ENCODE data around the gene KCNJ16.
"Not testable (repeated sequence)": the region's sequence is repeated elsewhere in the genome, so short reads cannot be mapped to it uniquely, and the experiment has no call there.

KCNJ16 gene

DNA sequence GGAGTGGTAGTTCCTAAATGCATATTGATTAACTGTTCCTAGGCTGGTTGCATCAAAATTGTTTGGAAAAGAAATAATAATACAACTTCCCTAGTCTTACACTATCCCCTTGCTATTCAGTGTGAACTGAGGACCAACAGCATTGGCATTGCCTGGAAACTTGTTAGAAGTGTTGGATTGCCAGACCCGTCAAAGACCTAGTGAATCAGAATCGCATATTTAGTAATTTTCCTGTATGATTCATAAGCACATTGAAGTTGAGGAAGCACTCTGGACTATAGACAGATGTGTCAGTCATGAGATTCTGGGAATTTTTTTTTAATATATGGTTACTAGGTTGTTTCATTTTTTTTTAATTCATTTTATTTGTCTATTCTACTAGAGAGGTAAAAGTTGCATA is 34.7 kb upstream of the KCNJ16 start:
- Histone ChIP-seq H3K36me3 (ENCODE audit: control insufficient read depth, low read length) (no peaks in the 10 kb centered on the region), H3K9me3 (ENCODE audit: control insufficient read depth, insufficient read depth, low read length) (no peaks in the 10 kb centered on the region), H3K4me1 (ENCODE audit: control insufficient read depth, low read length) (no peaks in the 10 kb centered on the region), H3K79me2 (ENCODE audit: control insufficient read depth, low read length) (no peaks in the 10 kb centered on the region), H3K4me2 (ENCODE audit: low read length) (no peak overlapping the region), H3K27me3 (ENCODE audit: control insufficient read depth, low read length) (no peaks in the 10 kb centered on the region), H4K20me1 (ENCODE audit: control insufficient read depth, insufficient read depth, low read depth, low read length) (no peaks in the 10 kb centered on the region), H3K4me3 (ENCODE audit: low read length) (no peak overlapping the region), H3K9me2 (replicated peaks; ENCODE audit: control insufficient read depth, low read length) (no peaks in the 10 kb centered on the region), H3K27ac (ENCODE audit: low read depth, low read length) (no peak overlapping the region), H3F3A (ENCODE audit: control insufficient read depth, insufficient read depth) (no peaks in the 10 kb centered on the region)
- no peak for TF ChIP-seq EZH2phosphoT487 (IDR thresholded peaks at IDR 0.05; ENCODE audit: borderline replicate concordance, low read length)
- TF ChIP-seq, protein P1, sequence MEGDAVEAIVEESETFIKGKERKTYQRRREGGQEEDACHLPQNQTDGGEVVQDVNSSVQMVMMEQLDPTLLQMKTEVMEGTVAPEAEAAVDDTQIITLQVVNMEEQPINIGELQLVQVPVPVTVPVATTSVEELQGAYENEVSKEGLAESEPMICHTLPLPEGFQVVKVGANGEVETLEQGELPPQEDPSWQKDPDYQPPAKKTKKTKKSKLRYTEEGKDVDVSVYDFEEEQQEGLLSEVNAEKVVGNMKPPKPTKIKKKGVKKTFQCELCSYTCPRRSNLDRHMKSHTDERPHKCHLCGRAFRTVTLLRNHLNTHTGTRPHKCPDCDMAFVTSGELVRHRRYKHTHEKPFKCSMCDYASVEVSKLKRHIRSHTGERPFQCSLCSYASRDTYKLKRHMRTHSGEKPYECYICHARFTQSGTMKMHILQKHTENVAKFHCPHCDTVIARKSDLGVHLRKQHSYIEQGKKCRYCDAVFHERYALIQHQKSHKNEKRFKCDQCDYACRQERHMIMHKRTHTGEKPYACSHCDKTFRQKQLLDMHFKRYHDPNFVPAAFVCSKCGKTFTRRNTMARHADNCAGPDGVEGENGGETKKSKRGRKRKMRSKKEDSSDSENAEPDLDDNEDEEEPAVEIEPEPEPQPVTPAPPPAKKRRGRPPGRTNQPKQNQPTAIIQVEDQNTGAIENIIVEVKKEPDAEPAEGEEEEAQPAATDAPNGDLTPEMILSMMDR (IDR thresholded peaks at IDR 0.05; ENCODE audit: low read depth, low read length, poor library complexity, severe bottlenecking) = no peak

DNA sequence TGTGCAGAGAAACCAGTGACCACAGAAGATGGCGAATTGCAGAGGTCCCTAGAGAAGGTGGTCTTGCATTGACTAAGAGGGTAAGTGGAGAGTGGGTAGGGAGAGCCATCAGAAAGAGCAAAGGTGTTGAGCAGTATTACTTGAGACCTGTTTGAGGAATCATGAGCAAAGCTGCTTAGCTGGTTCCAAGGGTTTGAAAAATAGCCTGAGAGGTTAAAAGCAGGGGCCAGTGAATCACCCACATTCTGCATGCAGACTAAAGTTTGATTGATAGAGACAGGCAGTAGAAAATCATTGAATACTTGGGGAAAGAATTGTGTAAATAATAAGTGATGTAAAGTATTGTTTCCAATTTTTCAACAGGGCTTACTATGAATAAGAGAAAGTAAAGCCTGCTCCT is 34.0 kb upstream of the KCNJ16 start:
- no peaks in the 10 kb centered on the region for H4K20me1 ChIP-seq (ENCODE audit: control insufficient read depth, insufficient read depth, low read depth, low read length)
- no peak overlapping the region for H3K27ac ChIP-seq (ENCODE audit: low read depth, low read length)
- H3K9me2 ChIP-seq (replicated peaks; ENCODE audit: control insufficient read depth, low read length) = no peaks in the 10 kb centered on the region
- TF ChIP-seq EZH2phosphoT487 (IDR thresholded peaks at IDR 0.05; ENCODE audit: borderline replicate concordance, low read length) = no peak
- TF ChIP-seq, protein P1 (IDR thresholded peaks at IDR 0.05; ENCODE audit: low read depth, low read length, poor library complexity, severe bottlenecking) = no peak
- H3K79me2 ChIP-seq (ENCODE audit: control insufficient read depth, low read length) = no peaks in the 10 kb centered on the region
- no peaks in the 10 kb centered on the region for H3K36me3 ChIP-seq (ENCODE audit: control insufficient read depth, low read length)
- no peaks in the 10 kb centered on the region for H3K27me3 ChIP-seq (ENCODE audit: control insufficient read depth, low read length)
- H3K9me3 ChIP-seq (ENCODE audit: control insufficient read depth, insufficient read depth, low read length) = no peaks in the 10 kb centered on the region
- no peak overlapping the region for H3K4me2 ChIP-seq (ENCODE audit: low read length)
- no peaks in the 10 kb centered on the region for H3F3A ChIP-seq (ENCODE audit: control insufficient read depth, insufficient read depth)
- H3K4me3 ChIP-seq (ENCODE audit: low read length) = no peak overlapping the region
- no peaks in the 10 kb centered on the region for H3K4me1 ChIP-seq (ENCODE audit: control insufficient read depth, low read length)

DNA sequence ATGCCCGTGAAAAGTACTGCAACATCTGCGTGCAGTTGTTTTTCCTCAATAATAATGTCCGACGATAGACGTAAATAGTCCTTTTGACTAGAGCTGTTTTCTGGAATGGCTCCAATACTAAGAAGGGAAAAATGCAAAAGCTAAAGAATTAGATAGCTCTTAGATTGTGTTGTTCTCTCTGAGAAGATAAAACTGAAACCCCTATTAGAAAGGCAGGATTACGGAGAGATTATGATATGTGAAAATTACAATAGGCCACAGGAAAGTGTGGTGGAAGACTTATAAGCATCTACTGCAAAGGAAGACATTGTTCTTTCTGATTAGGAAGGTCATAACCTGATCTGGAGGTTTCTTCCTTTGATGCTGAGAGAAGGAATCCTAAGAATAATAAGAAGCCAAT is 33.5 kb upstream of the KCNJ16 start:
- Histone ChIP-seq H4K20me1 (ENCODE audit: control insufficient read depth, insufficient read depth, low read depth, low read length) (no peaks in the 10 kb centered on the region), H3K9me3 (ENCODE audit: control insufficient read depth, insufficient read depth, low read length) (no peaks in the 10 kb centered on the region), H3K4me1 (ENCODE audit: control insufficient read depth, low read length) (no peaks in the 10 kb centered on the region), H3K36me3 (ENCODE audit: control insufficient read depth, low read length) (no peaks in the 10 kb centered on the region), H3K27me3 (ENCODE audit: control insufficient read depth, low read length) (no peaks in the 10 kb centered on the region), H3K4me3 (ENCODE audit: low read length) (no peak overlapping the region), H3K27ac (ENCODE audit: low read depth, low read length) (no peak overlapping the region), H3K4me2 (ENCODE audit: low read length) (no peak overlapping the region), H3K9me2 (replicated peaks; ENCODE audit: control insufficient read depth, low read length) (no peaks in the 10 kb centered on the region), H3K79me2 (ENCODE audit: control insufficient read depth, low read length) (no peaks in the 10 kb centered on the region), H3F3A (ENCODE audit: control insufficient read depth, insufficient read depth) (no peaks in the 10 kb centered on the region)
- TF ChIP-seq EZH2phosphoT487 (IDR thresholded peaks at IDR 0.05; ENCODE audit: borderline replicate concordance, low read length) = no peak
- TF ChIP-seq, protein P1 (IDR thresholded peaks at IDR 0.05; ENCODE audit: low read depth, low read length, poor library complexity, severe bottlenecking) = no peak

DNA sequence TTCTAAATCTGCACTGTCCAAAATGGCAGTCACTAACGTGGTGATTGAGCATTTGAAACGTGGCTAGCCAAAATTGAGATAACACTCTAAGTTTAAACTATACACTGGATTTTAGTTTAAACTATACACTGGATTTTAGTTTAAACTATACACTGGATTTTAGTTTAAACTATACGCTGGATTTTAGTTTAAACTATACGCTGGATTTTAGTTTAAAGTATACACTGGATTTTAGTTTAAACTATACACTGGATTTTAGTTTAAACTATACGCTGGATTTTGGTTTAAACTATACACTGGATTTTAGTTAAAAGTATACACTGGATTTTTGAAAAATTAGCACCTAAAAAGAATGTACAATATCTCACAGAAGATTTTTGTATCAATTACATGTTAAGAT is 29.2 kb upstream of the KCNJ16 start:
- H3K36me3 ChIP-seq (ENCODE audit: control insufficient read depth, low read length); H3K27ac ChIP-seq (ENCODE audit: low read depth, low read length); H3F3A ChIP-seq (ENCODE audit: control insufficient read depth, insufficient read depth); H4K20me1 ChIP-seq (ENCODE audit: control insufficient read depth, insufficient read depth, low read depth, low read length); H3K4me2 ChIP-seq (ENCODE audit: low read length); H3K27me3 ChIP-seq (ENCODE audit: control insufficient read depth, low read length); H3K79me2 ChIP-seq (ENCODE audit: control insufficient read depth, low read length); H3K4me1 ChIP-seq (ENCODE audit: control insufficient read depth, low read length); H3K9me2 ChIP-seq (replicated peaks; ENCODE audit: control insufficient read depth, low read length); H3K9me3 ChIP-seq (ENCODE audit: control insufficient read depth, insufficient read depth, low read length); H3K4me3 ChIP-seq (ENCODE audit: low read length): not testable (repeated sequence)
